SK-N-SH (cell line): ENCODE data around the gene KBTBD4.

Source experiments
- CTCF ChIP-seq: fragments of 200-600 bp; sonication (generic); IDR thresholded peaks from 2 replicates; pipeline ENCODE4 v1.6.1; 2017; ENCODE audit warnings: antibody characterized with exemption, mild to moderate bottlenecking, moderate library complexity
- ELF1 ChIP-seq: IDR thresholded peaks from 2 replicates; pipeline ENCODE4 v1.4.0; 2012
- EP300 ChIP-seq, 2 experiments: IDR thresholded peaks; 2 replicates each; pipeline versions ENCODE4 v1.4.0 to v1.6.1; 2012; ENCODE audit warnings: borderline replicate concordance in 1 of 2, low read depth in 1 of 2, low read length in 1 of 2
- NFIC ChIP-seq: IDR thresholded peaks from 2 replicates; pipeline ENCODE4 v1.4.0; 2012; ENCODE audit warnings: borderline replicate concordance
- POLR2AphosphoS5 ChIP-seq: IDR thresholded peaks from 2 replicates; pipeline ENCODE4 v1.6.1; 2012; ENCODE audit warnings: low read depth, low read length
- RAD21 ChIP-seq: IDR thresholded peaks from 2 replicates; pipeline ENCODE4 v1.6.1; 2012; ENCODE audit warnings: mild to moderate bottlenecking, low read length
- REST ChIP-seq: IDR thresholded peaks from 2 replicates; pipeline ENCODE4 v1.6.1; 2012; ENCODE audit warnings: mild to moderate bottlenecking, low read depth, low read length, moderate library complexity
- TAF1 ChIP-seq: IDR thresholded peaks from 2 replicates; pipeline ENCODE4 v1.6.1; 2012; ENCODE audit warnings: low read depth, mild to moderate bottlenecking, low read length, moderate library complexity, borderline replicate concordance
- USF1 ChIP-seq: IDR thresholded peaks from 2 replicates; pipeline ENCODE4 v1.4.0; 2012; ENCODE audit warnings: low read depth, borderline replicate concordance
- ZBTB33 ChIP-seq: IDR thresholded peaks from 2 replicates; pipeline ENCODE4 v1.4.0; 2012; ENCODE audit warnings: low read depth, borderline replicate concordance

GRCh38 chr11:47571357-47571729, 7.4 kb downstream of the KBTBD4 start:
- no peak for TF ChIP-seq NFIC
- TF ChIP-seq CTCF = no peak
- TF ChIP-seq TAF1 = no peak
- no peak for TF ChIP-seq RAD21
- no peak for TF ChIP-seq REST
- no peak for TF ChIP-seq USF1
- TF ChIP-seq POLR2AphosphoS5 = no peak
- TF ChIP-seq ELF1 = no peak
- no peak for TF ChIP-seq EP300 (IDR thresholded peaks at IDR 0.05; ENCODE audit: borderline replicate concordance in 1 of 2, low read depth in 1 of 2, low read length in 1 of 2)
- TF ChIP-seq ZBTB33 = no peak
